Measurements from ENCODE around the gene PASD1.

- TF ChIP-seq USF1 (IDR thresholded peaks at IDR 0.05; ENCODE audit: borderline replicate concordance, low read depth) (no peak), POLR2AphosphoS5 (IDR thresholded peaks at IDR 0.05; ENCODE audit: low read depth, low read length) (no peak), CTCF (IDR thresholded peaks at IDR 0.05) (no peak), IRF3 (IDR thresholded peaks at IDR 0.05; ENCODE audit: low read depth, low read length) (no peak), REST (IDR thresholded peaks at IDR 0.05; ENCODE audit: low read depth, low read length) (no peak), YY1 (IDR thresholded peaks at IDR 0.05; ENCODE audit: low read depth) (no peak), RAD21 (IDR thresholded peaks at IDR 0.05; ENCODE audit: low read length) (no peak), TEAD4 (IDR thresholded peaks at IDR 0.05; ENCODE audit: borderline replicate concordance, insufficient read depth) (no peak), EP300 (IDR thresholded peaks at IDR 0.05; ENCODE audit: borderline replicate concordance in 1 of 2, low read depth in 1 of 2, low read length in 1 of 2) (no peak), FOXM1 (IDR thresholded peaks at IDR 0.05; ENCODE audit: low read depth) (no peak), CHD2 (IDR thresholded peaks at IDR 0.05; ENCODE audit: low read length, partially characterized antibody) (no peak), FOSL2 (IDR thresholded peaks at IDR 0.05; ENCODE audit: borderline replicate concordance, low read depth) (no peak), TAF1 (IDR thresholded peaks at IDR 0.05; ENCODE audit: borderline replicate concordance, low read depth, low read length) (no peak), EZH2phosphoT487 (IDR thresholded peaks at IDR 0.05; ENCODE audit: borderline replicate concordance, low read depth) (no peak)
Measured at GRCh38 chrX:151687635-151688034, 124.2 kb downstream of the PASD1 start.

All from SK-N-SH (cell line).